CMK (cell line): ENCODE data around the gene NELFE.
"Not testable (repeated sequence)": the region's sequence is repeated elsewhere in the genome, so short reads cannot be mapped to it uniquely, and the experiment has no call there.

Experiments
- DNase-seq: peaks from one replicate; pipeline ENCODE4 v3.0.0-alpha.2; 2010; ENCODE audit warnings: low read depth

Gene NELFE

GRCh38 chr6:31948753-31949413 is 9.9 kb downstream of the NELFE start:
- no peak for DNase-seq

GRCh38 chr6:31948306-31948705 is 10.5 kb downstream of the NELFE start:
- no peak for DNase-seq

- no peak for DNase-seq
Measured at GRCh38 chr6:31947864-31948263, 10.9 kb downstream of the NELFE start.

- no peak for DNase-seq
Measured at GRCh38 chr6:31947070-31947675, 11.6 kb downstream of the NELFE start.

- no peak for DNase-seq
Measured at GRCh38 chr6:31946370-31946885, 12.3 kb downstream of the NELFE start.

- DNase-seq: no peak
Measured at GRCh38 chr6:31945507-31946369, 13.0 kb downstream of the NELFE start, which contains the start of gene CFB. TSS of gene CFB (plus strand) at chr6:31946095. CDS start at chr6:31946222, 127 bp downstream.

GRCh38 chr6:31945154-31945506 is 13.6 kb downstream of the NELFE start:
- DNase-seq: no peak

GRCh38 chr6:31943742-31944141 is 15.0 kb downstream of the NELFE start:
- DNase-seq: no peak

GRCh38 chr6:31940256-31940664 is 18.5 kb downstream of the NELFE start:
- DNase-seq: no peak

- no peak for DNase-seq
Measured at GRCh38 chr6:31935823-31936222, 22.9 kb downstream of the NELFE start.

GRCh38 chr6:31935021-31935420 is 23.8 kb downstream of the NELFE start:
- no peak for DNase-seq

- DNase-seq: no peak
Measured at GRCh38 chr6:31933537-31933936, 25.2 kb downstream of the NELFE start.

- not testable (repeated sequence) for DNase-seq
Measured at GRCh38 chr6:31932137-31932536, 26.6 kb downstream of the NELFE start.

GRCh38 chr6:31930962-31931361 is 27.8 kb downstream of the NELFE start:
- DNase-seq: no peak

- DNase-seq: no peak
Measured at GRCh38 chr6:31928672-31928939, 30.2 kb downstream of the NELFE start.

GRCh38 chr6:31927863-31928671 is 30.7 kb downstream of the NELFE start:
- DNase-seq: no peak

GRCh38 chr6:31927242-31927862 is 31.4 kb downstream of the NELFE start, which contains the start of gene C2:
TSS of gene C2 (plus strand) at chr6:31927717. CDS start at chr6:31927753, 36 bp downstream.
- no peak for DNase-seq

- no peak for DNase-seq
Measured at GRCh38 chr6:31922942-31923341, 35.8 kb downstream of the NELFE start.

- no peak for DNase-seq
Measured at GRCh38 chr6:31920811-31921210, 38.0 kb downstream of the NELFE start.

- no peak for DNase-seq
Measured at GRCh38 chr6:31919624-31920303, 39.0 kb downstream of the NELFE start.
